Stomach (tissue), 9 donors: ENCODE data around the gene WIPF2. TPM values are rescaled to one million over a fixed set of nuclear protein-coding genes. Genes with fewer than 3 reads are reported as not detected.
A peak's percentile ranks its signal among the peaks of the same experiment; 100 is the strongest.
"Not testable (repeated sequence)": the region's sequence is repeated elsewhere in the genome, so short reads cannot be mapped to it uniquely, and the experiment has no call there.

Experiments used
- DNase-seq, 2 donors: peaks; one replicate each; pipeline versions ENCODE4 v3.0.0 to v3.0.0-alpha.2; 2013 to 2019
- H3K27ac ChIP-seq, 5 donors: fragments of 200-600 bp in 4 of 5; sonication (generic) in 4 of 5; one replicate each; pipeline ENCODE4 v1.5.1; 2013 to 2019; ENCODE audit warnings: mild to moderate bottlenecking in 1 of 5, moderate library complexity in 1 of 5
- H3K27me3 ChIP-seq, 3 donors: fragments of 200-600 bp; sonication (generic); one replicate each; pipeline ENCODE4 v1.5.1; 2017 to 2019; ENCODE audit warnings: mixed run types in 1 of 3
- H3K36me3 ChIP-seq, 4 donors: fragments of 200-600 bp; sonication (generic); 1 replicate in 3 of 4; 2 replicates in 1 of 4; pipeline ENCODE4 v1.5.1; 2016 to 2019
- H3K4me1 ChIP-seq, 4 donors: fragments of 200-600 bp; sonication (generic); one replicate each; pipeline ENCODE4 v1.5.1; 2016 to 2019
- H3K4me3 ChIP-seq, 4 donors: fragments of 200-600 bp; sonication (generic) in 3 of 4; one replicate each; pipeline ENCODE4 v1.5.1; 2016 to 2019; ENCODE audit warnings: mild to moderate bottlenecking in 1 of 4
- H3K9me3 ChIP-seq, 4 donors: fragments of 200-600 bp; sonication (generic); one replicate each; pipeline ENCODE4 v1.5.1; 2016 to 2019
- EP300 ChIP-seq: sonication (generic); formaldehyde crosslinking; IDR thresholded peaks from one replicate; pipeline ENCODE4 v1.6.1; 2017; ENCODE audit warnings: antibody characterized with exemption
- POLR2A ChIP-seq, 4 donors: fragments of 450-650 bp; IDR thresholded peaks; one replicate each; pipeline ENCODE4 v1.6.1; 2016; ENCODE audit warnings: antibody characterized with exemption in 4 of 4, control low read depth in 2 of 4, mild to moderate bottlenecking in 1 of 4, moderate library complexity in 1 of 4
- POLR2AphosphoS5 ChIP-seq, 3 donors: sonication (generic); formaldehyde crosslinking; IDR thresholded peaks; one replicate each; pipeline ENCODE4 v1.6.1; 2016; ENCODE audit warnings: antibody characterized with exemption in 3 of 3
- WGBS, 5 donors: extraction: QIAGEN DNeasy Blood & Tissue Kit in 3 of 5; methylation state at CpG; one replicate each; pipeline versions ENCODE4 v1.1.5 to v1.1.7; 2013 to 2018; 5-methylcytosine and 5-hydroxymethylcytosine counted together
- intact Hi-C: fragments of 100-400 bp; cut with DNase I; formaldehyde crosslinking; loops from one replicate; pipeline ENCODE4 v1.15.1; 2023; ENCODE audit warnings: low total_unique reads
- polyA plus RNA-seq, 3 donors: library from polyadenylated mRNA; stranded (reverse); fragments of 200-250 nt; gene quantifications; one replicate each; pipeline ENCODE4 v1.2.3, GENCODE V29; 2013
- total RNA-seq, 5 donors: library from RNA; depleted of rRNA; stranded (reverse); fragments of >200 nt; gene quantifications; one replicate each; pipeline versions ENCODE4 v1.1.0 to v1.2.3, GENCODE V29; 2014 to 2016
- TF ChIP-seq, protein P1 (sequence below), 7 experiments: fragments of 450-650 bp in 4 of 7; fragments of 200-600 bp in 3 of 7; sonication (generic) in 3 of 7; IDR thresholded peaks; one replicate each; pipeline ENCODE4 v1.5.1; 2016 to 2019; ENCODE audit warnings: antibody characterized with exemption in 7 of 7, control low read depth in 2 of 7, mild to moderate bottlenecking in 1 of 7
- donor health status: healthy with polysubstance abuse.
- donor health status: Bipolar disorder and iron deficiency.
- donor health status: healthy.

The WIPF2 gene
- total and polyA plus RNA-seq, 8 donors: 1.4 to 40.6 (median 13.5) TPM

DNA sequence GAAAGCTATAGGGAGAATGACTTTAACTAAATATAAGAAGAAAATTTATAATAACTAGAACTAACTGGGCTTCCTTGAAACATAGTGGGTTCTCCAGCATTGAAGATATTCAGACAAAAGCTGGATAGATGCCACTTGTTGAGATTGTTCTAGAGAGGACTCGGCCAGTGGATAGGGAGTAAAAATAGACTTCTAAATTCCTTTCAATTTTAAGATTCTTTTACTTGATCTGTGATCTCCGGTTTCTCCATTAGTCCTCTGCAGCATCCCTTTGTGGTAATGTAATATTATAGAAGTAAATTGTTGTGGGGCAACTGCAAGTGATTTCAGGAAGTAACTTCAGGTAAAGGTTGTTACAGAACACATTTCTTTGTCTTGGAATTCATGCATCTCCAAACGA, 79.6 kb downstream of the WIPF2 start:
- intact Hi-C loops: loop anchor here (10.0 kb wide), 1 partner anchor 116 kb away; the partner anchor contains the start of gene TOP2A
- H3K27ac ChIP-seq: no peak overlapping the region
- H3K4me1 ChIP-seq: peaks cover 2 to 10% (median 9%) of the 10 kb centered on the region in 4 donors

DNA sequence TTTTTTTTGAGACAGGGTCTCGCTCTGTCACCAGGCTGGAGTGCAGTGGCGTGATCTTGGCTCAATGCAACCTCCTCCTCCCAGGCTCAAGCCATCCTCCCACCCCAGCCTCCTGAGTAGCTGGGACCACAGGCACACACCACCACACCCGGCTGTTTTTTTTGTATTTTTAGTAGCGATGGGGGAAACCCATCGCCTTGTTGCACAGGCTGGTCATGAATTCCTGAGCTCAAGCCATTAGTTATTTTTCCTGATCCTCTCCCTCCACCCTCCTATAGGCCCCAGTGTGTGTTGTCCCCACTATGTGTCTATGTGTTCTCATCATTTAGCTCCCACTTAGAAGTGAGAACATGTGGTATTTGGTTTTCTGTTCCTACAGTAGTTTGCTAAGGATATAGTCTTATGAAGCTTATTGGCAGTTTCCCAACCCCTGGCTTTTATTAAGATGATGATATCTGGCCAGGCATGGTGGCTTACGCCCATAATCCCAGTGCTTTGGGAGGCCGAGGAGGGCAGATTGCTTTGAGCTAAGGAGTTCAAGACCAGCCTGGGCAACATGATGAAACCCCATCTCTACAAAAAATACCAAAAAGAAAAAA, 80.2 kb downstream of the WIPF2 start:
- DNase-seq, H3K4me3 ChIP-seq, H3K27me3 ChIP-seq, H3K9me3 ChIP-seq, H3K36me3 ChIP-seq, H3K27ac ChIP-seq: not testable (repeated sequence)
- 74 to 86% (median 84%) methylated on average over 6 to 7 of the region's 7 CpGs for WGBS, 5 donors
- H3K4me1 ChIP-seq: peaks cover 7 to 16% (median 12%) of the 10 kb centered on the region in 4 donors
- intact Hi-C loops: loop anchor here (10.0 kb wide), 1 partner anchor 116 kb away; the partner anchor contains the start of gene TOP2A

More for the DNA sequence above, 79.6 kb downstream of the WIPF2 start:
- no peak for TF ChIP-seq POLR2AphosphoS5 (IDR thresholded peaks at IDR 0.05)
- TF ChIP-seq EP300: no peak
- TF ChIP-seq POLR2A (IDR thresholded peaks at IDR 0.05): no peak
- TF ChIP-seq, protein P1, sequence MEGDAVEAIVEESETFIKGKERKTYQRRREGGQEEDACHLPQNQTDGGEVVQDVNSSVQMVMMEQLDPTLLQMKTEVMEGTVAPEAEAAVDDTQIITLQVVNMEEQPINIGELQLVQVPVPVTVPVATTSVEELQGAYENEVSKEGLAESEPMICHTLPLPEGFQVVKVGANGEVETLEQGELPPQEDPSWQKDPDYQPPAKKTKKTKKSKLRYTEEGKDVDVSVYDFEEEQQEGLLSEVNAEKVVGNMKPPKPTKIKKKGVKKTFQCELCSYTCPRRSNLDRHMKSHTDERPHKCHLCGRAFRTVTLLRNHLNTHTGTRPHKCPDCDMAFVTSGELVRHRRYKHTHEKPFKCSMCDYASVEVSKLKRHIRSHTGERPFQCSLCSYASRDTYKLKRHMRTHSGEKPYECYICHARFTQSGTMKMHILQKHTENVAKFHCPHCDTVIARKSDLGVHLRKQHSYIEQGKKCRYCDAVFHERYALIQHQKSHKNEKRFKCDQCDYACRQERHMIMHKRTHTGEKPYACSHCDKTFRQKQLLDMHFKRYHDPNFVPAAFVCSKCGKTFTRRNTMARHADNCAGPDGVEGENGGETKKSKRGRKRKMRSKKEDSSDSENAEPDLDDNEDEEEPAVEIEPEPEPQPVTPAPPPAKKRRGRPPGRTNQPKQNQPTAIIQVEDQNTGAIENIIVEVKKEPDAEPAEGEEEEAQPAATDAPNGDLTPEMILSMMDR (IDR thresholded peaks at IDR 0.05): no peak
- H3K36me3 ChIP-seq: no peaks in the 10 kb centered on the region
- 44 to 61% (median 58%) methylated on average over 3 of the region's 3 CpGs for WGBS, 5 donors
- H3K27me3 ChIP-seq: no peaks in the 10 kb centered on the region
- H3K9me3 ChIP-seq: no peaks in the 10 kb centered on the region
- no peak for DNase-seq
- no peak overlapping the region for H3K4me3 ChIP-seq

DNA sequence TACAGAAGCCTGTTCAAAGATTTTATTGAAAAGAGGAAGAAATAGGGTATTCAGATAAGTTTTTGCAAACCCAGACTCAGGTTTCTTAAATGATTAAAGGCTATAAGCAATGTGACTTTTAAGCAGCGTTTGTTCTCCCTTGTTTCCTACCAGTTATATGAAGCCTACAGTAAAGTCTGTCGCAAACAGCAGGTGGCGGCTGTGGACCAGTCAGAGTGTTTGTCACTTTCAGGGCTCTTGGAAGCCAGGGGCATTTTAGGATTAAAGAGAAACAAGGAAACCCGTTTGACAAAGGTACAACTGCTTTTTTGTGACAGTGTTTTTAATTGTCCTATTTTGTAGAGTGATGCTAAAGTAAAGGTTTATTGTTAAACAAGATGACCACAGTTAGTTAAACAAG, 82.2 kb downstream of the WIPF2 start:
- peak; percentile 64 to 74 for DNase-seq
- TF ChIP-seq POLR2AphosphoS5 (IDR thresholded peaks at IDR 0.05) (no peak), EP300 (no peak), POLR2A (IDR thresholded peaks at IDR 0.05) (no peak)
- TF ChIP-seq, protein P1 (IDR thresholded peaks at IDR 0.05): peak in 3 of 7 experiments; percentile 14 to 60 (median 56)
- intact Hi-C loops: no loop called here
- Histone ChIP-seq H3K4me3 (no peak overlapping the region), H3K4me1 (peaks cover 10 to 27% (median 19%) of the 10 kb centered on the region in 4 donors), H3K36me3 (no peaks in the 10 kb centered on the region), H3K27me3 (no peaks in the 10 kb centered on the region), H3K27ac (no peak overlapping the region), H3K9me3 (no peaks in the 10 kb centered on the region)
- WGBS, 5 donors: 42 to 56% (median 46%) methylated on average over 4 of the region's 4 CpGs

DNA sequence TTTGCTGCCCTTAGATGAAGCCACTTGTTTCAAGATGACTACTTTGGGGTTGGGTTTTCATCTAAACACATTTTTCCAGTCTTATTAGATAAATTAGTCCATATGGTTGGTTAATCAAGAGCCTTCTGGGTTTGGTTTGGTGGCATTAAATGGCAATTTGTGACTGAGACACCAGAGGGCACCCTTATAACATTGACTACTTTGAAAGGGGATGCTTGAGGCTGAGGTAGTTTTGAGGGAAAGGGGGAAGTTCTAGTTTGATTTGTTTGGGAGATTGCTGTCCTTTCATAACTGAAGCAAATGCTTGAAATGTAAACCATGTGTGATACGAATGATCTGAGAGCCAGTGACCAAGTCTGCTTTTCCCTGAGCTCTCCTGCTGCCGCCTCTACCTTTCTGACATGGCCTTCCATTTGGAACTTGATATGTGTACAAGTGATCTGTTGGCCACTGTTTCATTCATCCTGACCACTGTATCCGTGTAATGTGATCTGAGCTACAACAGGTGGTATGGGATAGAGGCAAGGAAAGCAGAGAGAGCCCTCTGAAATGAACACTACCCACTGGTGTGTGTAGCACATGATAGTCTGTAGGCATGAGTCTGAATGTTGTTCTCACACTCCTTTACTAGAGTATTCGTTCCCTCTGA, 84.0 kb downstream of the WIPF2 start:
- Histone ChIP-seq H3K4me3 (no peak overlapping the region), H3K4me1 (peaks cover 24 to 46% (median 38%) of the 10 kb centered on the region in 4 donors), H3K27ac (peak overlapping the region in 2 of 5 donors; percentile 62 to 74), H3K36me3 (no peaks in the 10 kb centered on the region), H3K27me3 (no peaks in the 10 kb centered on the region), H3K9me3 (no peaks in the 10 kb centered on the region)
- intact Hi-C loops: loop anchor here (2.0 kb wide), 1 partner anchor 52 kb away; no protein-coding TSS in a partner anchor
- WGBS, 5 donors: 32 to 51% (median 48%) methylated on average over 4 of the region's 4 CpGs
- TF ChIP-seq EP300: no peak
- TF ChIP-seq POLR2A (IDR thresholded peaks at IDR 0.05): no peak
- peak in 2 of 3 donors; percentile 21 to 48 for TF ChIP-seq POLR2AphosphoS5 (IDR thresholded peaks at IDR 0.05)
- TF ChIP-seq, protein P1 (IDR thresholded peaks at IDR 0.05): peak in 5 of 7 experiments; percentile 40 to 92 (median 79)
- DNase-seq: peak; percentile 54 to 88
